SK-N-SH (cell line): ENCODE results near the gene SLC27A2. TPM values are rescaled to one million over a fixed set of nuclear protein-coding genes. Genes with fewer than 3 reads are reported as not detected.

Experiments used
- CTCF ChIA-PET: fragments of 300-600, 350-600 bp; formaldehyde crosslinking; extraction: SDS; loops from one replicate; lab custom pipeline; 2021; lab: Yijun Ruan, JAX
- POLR2A ChIA-PET: fragments of 350-600 bp; sonication (Branson Sonifier 250); formaldehyde crosslinking; extraction: SDS; loops from one replicate; lab custom pipeline; 2020; ENCODE audit warnings: antibody characterized with exemption, inconsistent platforms; lab: Yijun Ruan, JAX
- DNase-seq: peaks from one replicate; pipeline ENCODE4 v3.0.0; 2012
- H2AFZ ChIP-seq: fragments of 200-600 bp; sonication (generic); 2 replicates; pipeline ENCODE4 v1.8.1; 2016; ENCODE audit warnings: antibody characterized with exemption, mild to moderate bottlenecking, low read depth
- H3F3A ChIP-seq: fragments of 200-600 bp; sonication (generic); replicated peaks from 2 replicates; pipeline ENCODE3; 2016; ENCODE audit warnings: antibody characterized with exemption, mild to moderate bottlenecking; ENCODE audit not compliant: insufficient read depth
- H3K27ac ChIP-seq, 2 experiments: fragments of 200-500 bp in 1 of 2; fragments of 200-600 bp in 1 of 2; sonication (Bioruptor generic) in 1 of 2; sonication (generic), shearing (Covaris generic) in 1 of 2; 2 replicates each; pipeline versions ENCODE4 v1.5.1 to v1.6.1; 2014 to 2016; ENCODE audit warnings: low read depth in 2 of 2, inconsistent platforms in 1 of 2, low read length in 1 of 2, mild to moderate bottlenecking in 1 of 2, mixed read lengths in 1 of 2
- H3K27me3 ChIP-seq: fragments of 200-600 bp; sonication (generic), shearing (Covaris generic); 2 replicates; pipeline ENCODE4 v1.6.1; 2016; ENCODE audit warnings: mixed run types; ENCODE audit not compliant: insufficient read depth
- H3K36me3 ChIP-seq, 2 experiments: fragments of 200-500 bp in 1 of 2; fragments of 200-600 bp in 1 of 2; sonication (Bioruptor generic) in 1 of 2; sonication (generic) in 1 of 2; replicated peaks in 1 of 2; 2 replicates each; pipeline versions ENCODE3 to v1.5.1; 2014 to 2016; ENCODE audit warnings: low read length in 1 of 2, mild to moderate bottlenecking in 1 of 2; ENCODE audit not compliant: insufficient read depth in 2 of 2, control insufficient read depth in 1 of 2
- H3K4me1 ChIP-seq, 2 experiments: fragments of 200-500 bp in 1 of 2; fragments of 200-600 bp in 1 of 2; sonication (Bioruptor generic) in 1 of 2; sonication (generic), shearing (Covaris generic) in 1 of 2; 2 replicates each; pipeline versions ENCODE4 v1.5.1 to v1.6.1; 2014 to 2016; ENCODE audit warnings: low read depth in 1 of 2, low read length in 1 of 2, mixed run types in 1 of 2; ENCODE audit not compliant: insufficient read depth in 2 of 2, control insufficient read depth in 1 of 2
- H3K4me2 ChIP-seq: fragments of 200-600 bp; sonication (generic), shearing (Covaris generic); 2 replicates; pipeline ENCODE4 v1.6.1; 2017; ENCODE audit warnings: mixed run types
- H3K4me3 ChIP-seq, 2 experiments: fragments of 200-500 bp in 1 of 2; fragments of 200-600 bp in 1 of 2; sonication (Bioruptor generic) in 1 of 2; sonication (generic), shearing (Covaris generic) in 1 of 2; 2 replicates each; pipeline versions ENCODE4 v1.5.1 to v1.8.1; 2014 to 2016; ENCODE audit warnings: low read depth in 2 of 2, inconsistent platforms in 1 of 2, low read length in 1 of 2, mild to moderate bottlenecking in 1 of 2, mixed read lengths in 1 of 2, moderate library complexity in 1 of 2
- H3K79me2 ChIP-seq: fragments of 200-600 bp; sonication (generic); 2 replicates; pipeline ENCODE4 v1.8.1; 2017; ENCODE audit warnings: mild to moderate bottlenecking; ENCODE audit not compliant: insufficient read depth
- H3K9ac ChIP-seq: fragments of 200-600 bp; sonication (generic); 2 replicates; pipeline ENCODE4 v1.6.1; 2017; ENCODE audit warnings: mixed run types
- H3K9me2 ChIP-seq: fragments of 200-600 bp; sonication (generic); 2 replicates; pipeline ENCODE4 v1.6.1; 2017; ENCODE audit warnings: mixed run types
- H3K9me3 ChIP-seq: fragments of 200-600 bp; sonication (generic); 2 replicates; pipeline ENCODE4 v1.6.1; 2017; ENCODE audit warnings: mixed run types, mild to moderate bottlenecking, moderate library complexity
- H4K20me1 ChIP-seq: fragments of 200-600 bp; sonication (generic); 2 replicates; pipeline ENCODE4 v1.6.1; 2017; ENCODE audit warnings: mild to moderate bottlenecking, mixed run types; ENCODE audit not compliant: insufficient read depth
- CHD2 ChIP-seq: fragments of 150-350 bp; IDR thresholded peaks from 2 replicates; pipeline ENCODE4 v1.6.1; 2018; ENCODE audit warnings: low read length; ENCODE audit not compliant: partially characterized antibody
- ELF1 ChIP-seq: IDR thresholded peaks from 2 replicates; pipeline ENCODE4 v1.4.0; 2012
- GABPA ChIP-seq: IDR thresholded peaks from 2 replicates; pipeline ENCODE4 v1.4.0; 2012; ENCODE audit warnings: low read depth, mild to moderate bottlenecking
- MEF2A ChIP-seq: IDR thresholded peaks from 2 replicates; pipeline ENCODE4 v1.4.0; 2012; ENCODE audit warnings: low read depth, borderline replicate concordance
- MXI1 ChIP-seq: IDR thresholded peaks from 2 replicates; pipeline ENCODE4 v1.6.1; 2012; ENCODE audit warnings: mild to moderate bottlenecking, low read depth, low read length, improper control_type of control experiment
- NFIC ChIP-seq: IDR thresholded peaks from 2 replicates; pipeline ENCODE4 v1.4.0; 2012; ENCODE audit warnings: borderline replicate concordance
- POLR2AphosphoS5 ChIP-seq: IDR thresholded peaks from 2 replicates; pipeline ENCODE4 v1.6.1; 2012; ENCODE audit warnings: low read depth, low read length
- RAD21 ChIP-seq: IDR thresholded peaks from 2 replicates; pipeline ENCODE4 v1.6.1; 2012; ENCODE audit warnings: mild to moderate bottlenecking, low read length
- RCOR1 ChIP-seq: fragments of 150-350 bp; IDR thresholded peaks from 2 replicates; pipeline ENCODE4 v1.6.1; 2017; ENCODE audit warnings: antibody characterized with exemption, low read length
- RXRA ChIP-seq: IDR thresholded peaks from 2 replicates; pipeline ENCODE4 v1.4.0; 2012; ENCODE audit warnings: low read depth, mild to moderate bottlenecking, borderline replicate concordance
- SMC3 ChIP-seq: IDR thresholded peaks from 2 replicates; pipeline ENCODE4 v1.6.1; 2012; ENCODE audit warnings: low read depth, low read length, improper control_type of control experiment
- TAF1 ChIP-seq: IDR thresholded peaks from 2 replicates; pipeline ENCODE4 v1.6.1; 2012; ENCODE audit warnings: low read depth, mild to moderate bottlenecking, low read length, moderate library complexity, borderline replicate concordance
- TEAD4 ChIP-seq: IDR thresholded peaks from 2 replicates; pipeline ENCODE4 v1.4.0; 2012; ENCODE audit warnings: mild to moderate bottlenecking, borderline replicate concordance; ENCODE audit not compliant: insufficient read depth
- USF2 ChIP-seq: fragments of 150-350 bp; IDR thresholded peaks from 2 replicates; pipeline ENCODE4 v1.6.1; 2017; ENCODE audit warnings: antibody characterized with exemption, low read length, low read depth, borderline replicate concordance
- WGBS: methylation state at CpG from one replicate; pipeline ENCODE4 v1.1.6; 2017; ENCODE audit warnings: low lambda C conversion rate; 5-methylcytosine and 5-hydroxymethylcytosine counted together
- polyA plus RNA-seq, 3 experiments: library from polyadenylated mRNA; depleted of rRNA; stranded (reverse); fragments of >200 nt; gene quantifications; 2 replicates each; pipeline ENCODE4 v1.2.3, GENCODE V29; 2012
- TF ChIP-seq, protein P1 (sequence below): IDR thresholded peaks from 2 replicates; pipeline ENCODE4; 2012
- TF ChIP-seq, protein P2 (sequence below): IDR thresholded peaks from 2 replicates; pipeline ENCODE4 v1.4.0; 2012; ENCODE audit warnings: low read depth

SLC27A2 gene
- polyA plus RNA-seq, 1 of the 3 experiments (the other 2 are of a cell fraction), result 0.49 TPM

DNA sequence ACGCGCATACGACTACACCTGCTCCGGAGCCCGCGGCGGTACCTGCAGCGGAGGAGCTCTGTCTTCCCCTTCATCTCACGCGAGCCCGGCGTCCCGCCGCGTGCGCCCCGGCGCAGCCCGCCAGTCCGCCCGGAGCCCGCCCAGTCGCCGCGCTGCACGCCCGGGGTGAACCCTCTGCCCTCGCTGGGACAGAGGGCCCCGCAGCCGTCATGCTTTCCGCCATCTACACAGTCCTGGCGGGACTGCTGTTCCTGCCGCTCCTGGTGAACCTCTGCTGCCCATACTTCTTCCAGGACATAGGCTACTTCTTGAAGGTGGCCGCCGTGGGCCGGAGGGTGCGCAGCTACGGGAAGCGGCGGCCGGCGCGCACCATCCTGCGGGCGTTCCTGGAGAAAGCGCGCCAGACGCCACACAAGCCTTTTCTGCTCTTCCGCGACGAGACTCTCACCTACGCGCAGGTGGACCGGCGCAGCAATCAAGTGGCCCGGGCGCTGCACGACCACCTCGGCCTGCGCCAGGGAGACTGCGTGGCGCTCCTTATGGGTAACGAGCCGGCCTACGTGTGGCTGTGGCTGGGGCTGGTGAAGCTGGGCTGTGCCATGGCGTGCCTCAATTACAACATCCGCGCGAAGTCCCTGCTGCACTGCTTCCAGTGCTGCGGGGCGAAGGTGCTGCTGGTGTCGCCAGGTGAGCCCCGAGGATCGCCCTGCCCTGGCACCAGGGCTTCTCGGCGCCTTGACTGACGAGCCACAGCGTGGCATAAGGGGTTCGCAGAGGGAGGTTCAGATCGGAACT lies 420 bp downstream of the SLC27A2 start:
- Histone ChIP-seq H3K9ac (no peak overlapping the region), H3K27ac (no peak overlapping the region), H3K36me3 (no peaks in the 10 kb centered on the region), H3K9me3 (no peaks in the 10 kb centered on the region), H3K9me2 (no peaks in the 10 kb centered on the region), H3K4me2 (peak overlapping the region; percentile 84), H2AFZ (peak overlapping the region; percentile 56; the same call in 1 of the 2 replicates), H3K4me1 (peaks cover 0 to 8% of the 10 kb centered on the region in 2 experiments; a peak in 1 of 4 replicates), H3K27me3 (no peaks in the 10 kb centered on the region; the same call in 1 of the 2 replicates), H3F3A (no peaks in the 10 kb centered on the region), H4K20me1 (no peaks in the 10 kb centered on the region), H3K4me3 (peak overlapping the region; percentile 56 to 58), H3K79me2 (no peaks in the 10 kb centered on the region)
- no peak for TF ChIP-seq RAD21
- TF ChIP-seq USF2, result no peak
- no peak for TF ChIP-seq MXI1
- TF ChIP-seq, protein P1, sequence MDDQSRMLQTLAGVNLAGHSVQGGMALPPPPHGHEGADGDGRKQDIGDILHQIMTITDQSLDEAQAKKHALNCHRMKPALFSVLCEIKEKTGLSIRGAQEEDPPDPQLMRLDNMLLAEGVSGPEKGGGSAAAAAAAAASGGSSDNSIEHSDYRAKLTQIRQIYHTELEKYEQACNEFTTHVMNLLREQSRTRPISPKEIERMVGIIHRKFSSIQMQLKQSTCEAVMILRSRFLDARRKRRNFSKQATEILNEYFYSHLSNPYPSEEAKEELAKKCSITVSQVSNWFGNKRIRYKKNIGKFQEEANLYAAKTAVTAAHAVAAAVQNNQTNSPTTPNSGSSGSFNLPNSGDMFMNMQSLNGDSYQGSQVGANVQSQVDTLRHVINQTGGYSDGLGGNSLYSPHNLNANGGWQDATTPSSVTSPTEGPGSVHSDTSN, result no peak
- no peak for TF ChIP-seq SMC3
- TF ChIP-seq RXRA, result no peak
- 23% methylated on average over 28 of the region's 80 CpGs for WGBS
- CTCF ChIA-PET, result interaction anchor here (0.5 to 2.8 kb wide), 7 partner anchors 11 to 1036 kb away, joined by 3 to 16 read pairs (median 4); no protein-coding TSS in a partner anchor
- peak; percentile 85 for DNase-seq
- POLR2A ChIA-PET, result interaction anchor here (1.1 kb wide), 1 partner anchor 173 kb away, joined by 4 read pairs; no protein-coding TSS in a partner anchor

GRCh38 chr15:50183112-50183794 lies 1.3 kb downstream of the SLC27A2 start:
- no peak overlapping the region for H2AFZ ChIP-seq
- H3K4me3 ChIP-seq, result no peak overlapping the region
- H3K27ac ChIP-seq, result no peak overlapping the region
- H4K20me1 ChIP-seq, result no peaks in the 10 kb centered on the region
- no peaks in the 10 kb centered on the region for H3F3A ChIP-seq
- TF ChIP-seq CHD2 (no peak), POLR2AphosphoS5 (no peak), SMC3 (no peak), TEAD4 (no peak), ELF1 (no peak), GABPA (no peak), RCOR1 (no peak), TAF1 (no peak), NFIC (no peak), MEF2A (no peak)
- TF ChIP-seq, protein P2, sequence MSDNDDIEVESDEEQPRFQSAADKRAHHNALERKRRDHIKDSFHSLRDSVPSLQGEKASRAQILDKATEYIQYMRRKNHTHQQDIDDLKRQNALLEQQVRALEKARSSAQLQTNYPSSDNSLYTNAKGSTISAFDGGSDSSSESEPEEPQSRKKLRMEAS, result no peak
- H3K9ac ChIP-seq, result no peak overlapping the region
- no peaks in the 10 kb centered on the region for H3K36me3 ChIP-seq
- H3K79me2 ChIP-seq, result no peaks in the 10 kb centered on the region
- H3K4me1 ChIP-seq, result peaks cover 0 to 8% of the 10 kb centered on the region in 2 experiments; a peak in 1 of 4 replicates
- CTCF ChIA-PET, result interaction anchor here (1.3 to 2.2 kb wide), 4 partner anchors 12 to 1037 kb away, joined by 3 to 6 read pairs (median 4); no protein-coding TSS in a partner anchor
- whole genome bisulfite sequencing, result 62% methylated on average over 2 of the region's 2 CpGs
- DNase-seq, result no peak
- H3K9me3 ChIP-seq, result no peaks in the 10 kb centered on the region
- H3K9me2 ChIP-seq, result no peaks in the 10 kb centered on the region
- no peaks in the 10 kb centered on the region; the same call in 1 of the 2 replicates for H3K27me3 ChIP-seq
- no peak overlapping the region for H3K4me2 ChIP-seq
- POLR2A ChIA-PET, result no interaction called here
